ENCODE measurements around the gene SPCS3.

GRCh38 chr4:176286728-176287127, 33.0 kb upstream of the SPCS3 start:
- TF ChIP-seq CTCF (IDR thresholded peaks at IDR 0.05; ENCODE audit: insufficient read depth, low read depth, low read length) (no peak), EZH2 (IDR thresholded peaks at IDR 0.05; ENCODE audit: insufficient read depth, low read length) (no peak)
